Stimulated activated CD8-positive, alpha-beta memory T cell treated with anti-CD3 and anti-CD28 coated beads, Interleukin-15, amount 100 ng/mL, for 1 hour (primary cell): Measurements from ENCODE around the gene FANCB.

Experiments
- DNase-seq: peaks from one replicate; pipeline ENCODE4 v3.0.0-alpha.2; 2020; ENCODE audit warnings: low read depth

The FANCB gene

GRCh38 chrX:14872851-14873675 is at the start of gene FANCB, which contains the start of gene MOSPD2:
Gene FANCB (minus strand): TSS chrX:14873069. CDS start chrX:14865510, 7,559 bp downstream.
Gene MOSPD2 (plus strand): TSS chrX:14873421. CDS start chrX:14873529, 108 bp downstream.
- DNase-seq: peak; percentile 81

GRCh38 chrX:14922437-14922836 is 49.6 kb upstream of the FANCB start:
- DNase-seq: no peak

- DNase-seq: no peak
These were observed 47.3 kb upstream of the FANCB start for GRCh38 chrX:14920196-14920595.

GRCh38 chrX:14919407-14919806 is 46.5 kb upstream of the FANCB start:
- DNase-seq: no peak

GRCh38 chrX:14916017-14916674 is 43.3 kb upstream of the FANCB start:
- no peak for DNase-seq

- no peak for DNase-seq
These were observed 42.7 kb upstream of the FANCB start for GRCh38 chrX:14915596-14915995.

GRCh38 chrX:14913241-14913640 is 40.4 kb upstream of the FANCB start:
- no peak for DNase-seq

GRCh38 chrX:14903891-14904290 is 31.0 kb upstream of the FANCB start:
- DNase-seq: no peak

- no peak for DNase-seq
These were observed 29.7 kb upstream of the FANCB start for GRCh38 chrX:14902537-14902936.

- no peak for DNase-seq
These were observed 26.7 kb upstream of the FANCB start for GRCh38 chrX:14899607-14900006.

- DNase-seq: no peak
These were observed 24.2 kb upstream of the FANCB start for GRCh38 chrX:14897042-14897441.

- DNase-seq: no peak
These were observed 23.4 kb upstream of the FANCB start for GRCh38 chrX:14896273-14896672.

- DNase-seq: no peak
These were observed 13.4 kb upstream of the FANCB start for GRCh38 chrX:14886252-14886651.

- DNase-seq: no peak
These were observed 11.8 kb upstream of the FANCB start for GRCh38 chrX:14884714-14885113.

GRCh38 chrX:14883826-14884225 is 11.0 kb upstream of the FANCB start:
- DNase-seq: no peak

GRCh38 chrX:14875624-14876023 is 2.8 kb upstream of the FANCB start:
- no peak for DNase-seq

- DNase-seq: no peak
These were observed 794 bp upstream of the FANCB start for GRCh38 chrX:14873676-14874049.

GRCh38 chrX:14872355-14872754 is 514 bp downstream of the FANCB start:
- DNase-seq: no peak

GRCh38 chrX:14871767-14872166 is 1.1 kb downstream of the FANCB start:
- DNase-seq: no peak

GRCh38 chrX:14865201-14865600 is 7.7 kb downstream of the FANCB start:
- no peak for DNase-seq

- DNase-seq: no peak
These were observed 8.2 kb downstream of the FANCB start for GRCh38 chrX:14864631-14865030.

- no peak for DNase-seq
These were observed 21.3 kb downstream of the FANCB start for GRCh38 chrX:14851526-14851925.

- DNase-seq: no peak
These were observed 29.2 kb downstream of the FANCB start for GRCh38 chrX:14843666-14844065.

- DNase-seq: no peak
These were observed 35.7 kb downstream of the FANCB start for GRCh38 chrX:14837155-14837554.
